Globus pallidus (tissue), 1 donor: Measurements from ENCODE around the gene SLC5A3.

ENCODE experiments used
- DNase-seq: peaks from one replicate; pipeline ENCODE4 v3.0.0-alpha.2; 2015; ENCODE audit warnings: low spot score

Gene SLC5A3

GRCh38 chr21:34073032-34073748, at the start of gene SLC5A3, which contains the start of gene MRPS6:
Gene SLC5A3 (plus strand): TSS chr21:34073578. CDS start chr21:34095199, 21,621 bp downstream.
Gene MRPS6 (plus strand): TSS chr21:34073578. CDS start chr21:34073701, 123 bp downstream.
- DNase-seq = peak; percentile 75

GRCh38 chr21:34023691-34024373, 49.5 kb upstream of the SLC5A3 start:
- no peak for DNase-seq

GRCh38 chr21:34024374-34024693, 49.0 kb upstream of the SLC5A3 start:
- no peak for DNase-seq

GRCh38 chr21:34027721-34028461, 45.5 kb upstream of the SLC5A3 start:
- DNase-seq = no peak

- DNase-seq = peak; percentile 11
These were observed 43.4 kb upstream of the SLC5A3 start for GRCh38 chr21:34029743-34030528.

GRCh38 chr21:34031835-34032370, 41.5 kb upstream of the SLC5A3 start:
- no peak for DNase-seq

- DNase-seq = no peak
These were observed 38.9 kb upstream of the SLC5A3 start for GRCh38 chr21:34034369-34035014.

GRCh38 chr21:34035619-34036354, 37.6 kb upstream of the SLC5A3 start:
- DNase-seq = no peak

GRCh38 chr21:34037009-34037795, 36.2 kb upstream of the SLC5A3 start:
- DNase-seq = no peak

GRCh38 chr21:34039678-34040382, 33.5 kb upstream of the SLC5A3 start:
- no peak for DNase-seq

- no peak for DNase-seq
These were observed 30.6 kb upstream of the SLC5A3 start for GRCh38 chr21:34042735-34043134.

GRCh38 chr21:34043333-34043732, 30.0 kb upstream of the SLC5A3 start:
- DNase-seq = no peak

- no peak for DNase-seq
These were observed 26.5 kb upstream of the SLC5A3 start for GRCh38 chr21:34046917-34047316.

- no peak for DNase-seq
These were observed 25.5 kb upstream of the SLC5A3 start for GRCh38 chr21:34047835-34048234.

- DNase-seq = no peak
These were observed 21.2 kb upstream of the SLC5A3 start for GRCh38 chr21:34052171-34052570.

- no peak for DNase-seq
These were observed 19.1 kb upstream of the SLC5A3 start for GRCh38 chr21:34054259-34054658.

GRCh38 chr21:34055615-34056014, 17.8 kb upstream of the SLC5A3 start:
- DNase-seq = no peak

GRCh38 chr21:34061983-34062382, 11.4 kb upstream of the SLC5A3 start:
- DNase-seq = no peak

GRCh38 chr21:34065027-34065426, 8.4 kb upstream of the SLC5A3 start:
- no peak for DNase-seq
